GM19240 (cell line): ENCODE results near the gene SEMA3F.
A peak's percentile ranks its signal among the peaks of the same experiment; 100 is the strongest.

Experiments used
- DNase-seq: peaks from one replicate; pipeline ENCODE4 v3.0.0; 2011; ENCODE audit warnings: low spot score; ENCODE audit not compliant: insufficient read length

Gene SEMA3F

DNA sequence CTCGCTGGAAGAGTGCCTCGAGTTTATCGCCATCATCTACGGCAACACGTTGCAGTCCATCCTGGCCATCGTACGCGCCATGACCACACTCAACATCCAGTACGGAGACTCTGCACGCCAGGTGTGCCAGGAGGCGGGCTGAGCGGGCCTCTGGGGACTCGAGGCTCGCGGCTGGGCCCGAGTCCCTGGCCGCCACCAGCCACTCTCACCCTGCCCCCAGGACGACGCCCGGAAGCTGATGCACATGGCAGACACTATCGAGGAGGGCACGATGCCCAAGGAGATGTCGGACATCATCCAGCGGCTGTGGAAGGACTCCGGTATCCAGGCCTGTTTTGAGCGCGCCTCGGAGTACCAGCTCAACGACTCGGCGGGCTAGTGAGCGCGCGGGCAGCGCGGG, 38.2 kb downstream of the SEMA3F start:
- no peak for DNase-seq

DNA sequence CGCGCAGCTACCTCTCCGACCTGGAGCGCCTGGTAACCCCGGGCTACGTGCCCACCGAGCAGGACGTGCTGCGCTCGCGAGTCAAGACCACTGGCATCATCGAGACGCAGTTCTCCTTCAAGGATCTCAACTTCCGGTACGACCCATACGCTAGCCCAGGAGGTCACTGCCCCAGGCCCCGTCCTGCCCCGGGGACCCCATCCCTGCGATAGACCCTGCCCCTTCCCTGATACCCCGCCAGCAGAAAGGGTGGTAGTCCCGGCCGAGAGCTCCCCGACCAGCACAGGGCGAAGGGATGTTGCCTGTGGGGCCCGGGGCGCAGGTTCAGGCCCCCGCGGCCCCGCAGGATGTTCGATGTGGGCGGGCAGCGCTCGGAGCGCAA, 38.6 kb downstream of the SEMA3F start:
- DNase-seq: no peak

- peak; percentile 66 for DNase-seq
Observed at GRCh38 chr3:50194128-50194902, 39.2 kb downstream of the SEMA3F start.

DNA sequence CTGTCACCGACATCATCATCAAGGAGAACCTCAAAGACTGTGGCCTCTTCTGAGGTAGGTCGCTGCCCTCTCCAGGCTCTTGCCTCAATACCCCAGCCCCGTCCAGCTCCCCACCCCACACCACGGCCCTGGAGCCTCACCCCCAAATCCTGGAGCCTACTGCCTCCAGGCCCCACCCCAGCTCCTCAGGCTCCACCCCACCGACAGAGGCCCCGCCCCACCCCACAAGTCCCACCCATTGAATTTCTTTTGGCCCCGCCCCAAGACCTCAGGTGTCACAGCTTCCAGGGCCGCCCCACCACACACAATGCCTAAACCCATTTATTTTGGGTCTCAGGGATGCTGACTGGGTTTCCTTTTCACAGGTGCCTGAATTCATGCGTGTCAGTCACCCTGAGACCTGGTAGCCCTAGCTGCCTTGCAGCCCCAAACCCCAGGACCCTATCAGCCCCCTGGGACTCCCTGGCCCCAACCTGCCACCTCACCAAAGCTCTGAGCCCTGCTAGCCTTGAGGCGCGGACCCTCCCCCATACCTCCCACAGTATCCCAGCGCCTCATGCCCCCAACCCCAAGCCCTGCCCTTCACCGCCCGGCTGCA, 39.9 kb downstream of the SEMA3F start:
- no peak for DNase-seq

DNA sequence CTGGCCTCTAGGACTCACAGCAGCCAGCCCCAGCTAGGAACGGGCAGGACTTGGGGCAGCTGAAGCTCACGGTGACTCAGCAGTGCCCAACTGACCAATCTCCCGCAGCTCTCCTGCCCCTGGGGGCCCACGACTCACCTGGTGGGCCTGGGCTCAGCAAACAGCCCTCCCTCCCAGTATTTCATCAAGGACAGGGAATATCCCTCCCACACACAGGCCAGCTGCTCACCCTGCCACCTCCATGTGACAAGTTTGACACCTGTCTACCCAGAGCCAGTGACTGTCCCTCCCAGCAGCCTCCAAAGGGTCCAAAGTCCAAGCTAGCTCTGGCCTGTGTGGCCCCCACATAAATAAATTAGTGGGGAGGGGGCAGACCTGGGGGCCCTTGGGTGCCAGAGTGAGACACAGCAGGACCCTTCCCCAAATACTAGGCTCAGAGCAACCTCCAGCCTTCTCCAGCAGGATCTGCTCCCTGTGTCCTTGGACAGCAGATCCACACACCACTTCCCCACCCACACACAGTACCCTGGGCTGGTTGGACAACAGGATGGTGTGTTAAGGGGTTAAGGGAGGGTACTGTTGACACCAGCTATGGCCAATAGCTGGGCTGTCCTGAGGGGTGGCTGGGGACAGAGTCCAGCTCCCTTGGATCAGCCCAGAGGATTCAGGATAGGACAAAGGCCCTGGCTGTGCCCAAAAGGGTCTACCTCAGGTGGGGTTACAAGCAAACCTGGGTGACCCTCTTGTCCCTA, 40.6 kb downstream of the SEMA3F start:
- DNase-seq: no peak

GRCh38 chr3:50196253-50196801, 41.2 kb downstream of the SEMA3F start:
- no peak for DNase-seq

- DNase-seq: no peak
Observed at GRCh38 chr3:50201573-50202315, 46.6 kb downstream of the SEMA3F start.

GRCh38 chr3:50202353-50203112, 47.4 kb downstream of the SEMA3F start:
- DNase-seq: no peak

DNA sequence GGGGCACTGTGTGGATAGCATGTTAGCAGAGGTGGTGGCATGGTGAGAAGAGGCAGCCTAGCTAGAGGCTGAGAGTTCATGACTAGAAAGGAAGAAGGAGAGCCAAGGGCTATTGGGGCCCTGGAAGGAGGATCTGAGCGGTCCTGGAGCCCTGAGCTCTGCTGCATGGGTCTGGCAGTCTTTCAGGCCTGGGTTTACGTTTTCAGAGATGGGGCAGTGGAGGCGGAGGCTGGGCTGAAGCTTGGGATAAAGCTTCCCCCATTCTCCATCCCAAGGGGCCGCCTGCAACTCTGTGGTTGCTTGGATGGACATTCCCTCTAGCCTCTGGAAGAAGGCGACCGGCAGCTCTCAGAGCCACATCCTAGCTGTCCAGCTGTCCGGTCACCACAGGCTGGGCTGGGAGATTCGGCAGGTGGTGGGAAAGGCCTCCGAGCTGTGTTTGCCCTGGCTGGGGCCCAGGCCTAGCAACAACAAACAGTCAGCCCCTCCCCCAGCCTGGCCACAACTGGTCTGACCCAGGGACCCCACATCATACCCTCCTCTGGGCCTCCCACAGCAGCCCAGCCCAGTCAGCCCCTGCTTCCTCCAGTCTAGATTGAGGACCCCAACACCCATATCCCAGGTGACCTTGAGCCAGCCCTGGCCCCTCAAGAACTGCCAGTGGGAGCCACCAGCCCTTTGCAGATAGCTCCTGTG, 48.1 kb downstream of the SEMA3F start:
- DNase-seq: no peak

- no peak for DNase-seq
Observed at GRCh38 chr3:50203809-50204803, 49.0 kb downstream of the SEMA3F start.

DNA sequence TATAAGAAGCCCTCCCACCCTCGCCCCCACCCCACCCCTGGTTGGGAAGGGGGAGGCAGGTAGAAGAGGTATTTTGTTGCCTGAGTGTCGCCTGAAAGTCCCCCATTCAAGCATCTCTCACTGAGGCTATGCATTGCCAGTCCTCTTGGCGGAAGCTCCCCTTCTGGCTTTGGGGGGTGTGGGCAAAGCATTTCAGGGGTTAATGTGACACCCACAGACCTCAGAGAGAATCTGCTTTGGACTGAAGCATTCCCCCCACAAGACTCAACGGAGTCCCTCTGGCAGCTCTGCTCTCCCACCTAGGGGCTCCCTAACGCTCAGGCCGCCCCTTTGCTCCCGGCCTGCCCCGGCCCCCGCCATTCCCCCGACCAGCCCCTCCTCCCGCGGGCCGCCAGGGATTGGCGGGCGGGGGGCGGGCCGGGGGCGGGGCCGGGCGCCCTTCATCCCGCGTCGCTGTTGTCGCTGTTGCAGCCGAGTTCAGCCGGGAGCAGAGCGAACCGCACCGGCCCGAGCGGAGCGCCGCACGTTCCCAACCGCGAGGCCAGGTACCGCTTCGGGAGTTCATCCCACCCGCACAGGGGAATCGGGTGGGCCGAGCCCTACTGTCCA, 49.8 kb downstream of the SEMA3F start, which contains the start of gene SLC38A3:
Gene SLC38A3 (plus strand): TSS at position 468 of the 609 bp plus-strand sequence. CDS start 8,929 bp downstream, outside the sequence.
- no peak for DNase-seq

GRCh38 chr3:50205413-50206276, 50.5 kb downstream of the SEMA3F start:
- DNase-seq: no peak

DNA sequence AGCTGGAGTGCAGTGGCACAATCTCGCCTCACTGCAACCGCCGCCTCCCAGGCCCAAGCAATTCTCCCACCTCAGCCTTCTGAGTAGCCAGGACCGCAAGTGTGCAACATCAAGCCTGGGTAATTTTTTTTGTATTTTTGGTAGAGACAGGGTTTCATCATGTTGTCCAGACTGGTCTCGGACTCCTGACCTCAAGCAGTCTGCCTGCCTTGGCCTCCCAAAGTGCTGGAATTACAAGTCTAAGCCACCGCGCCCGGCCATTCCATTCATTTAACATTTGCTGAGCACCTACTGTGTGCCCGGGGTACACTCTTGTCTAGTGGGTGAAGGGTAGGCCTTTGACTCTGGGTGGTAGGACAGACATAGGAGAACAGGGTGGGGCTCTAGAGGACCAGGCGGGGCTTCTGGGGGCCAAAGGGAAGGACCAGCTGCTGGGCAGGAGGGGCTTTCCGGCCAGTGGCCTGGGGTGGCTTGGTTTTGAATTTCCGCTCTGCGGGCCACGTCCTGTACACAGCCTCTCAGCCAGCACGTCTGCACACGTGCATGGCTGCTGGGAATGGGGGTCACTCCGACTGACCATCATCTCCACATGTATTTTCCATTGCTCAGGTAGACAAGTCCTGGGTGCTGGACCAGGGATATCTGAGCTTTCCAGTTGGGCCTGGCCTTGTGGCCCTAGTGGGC, 52.4 kb downstream of the SEMA3F start:
- DNase-seq: no peak

- DNase-seq: no peak
Observed at GRCh38 chr3:50208677-50209344, 53.7 kb downstream of the SEMA3F start.

- no peak for DNase-seq
Observed at GRCh38 chr3:50210176-50210509, 55.0 kb downstream of the SEMA3F start.
